ENCODE data around the gene ARID5A.

ARID5A gene

GRCh38 chr2:96594282-96594681 lies 57.7 kb downstream of the ARID5A start:
- in situ Hi-C loops (cut with HindIII; ENCODE audit: low sequenced_read_pairs): loop anchor here (10.0 kb wide), 1 partner anchor 221 kb away; the partner anchor contains the start of gene CNNM3

- in situ Hi-C loops (cut with HindIII; ENCODE audit: low sequenced_read_pairs): loop anchor here (10.0 kb wide), 1 partner anchor 220 kb away; the partner anchor contains the start of gene CNNM3
These were observed 58.2 kb downstream of the ARID5A start for GRCh38 chr2:96594691-96595152.

GRCh38 chr2:96596596-96596995 lies 60.0 kb downstream of the ARID5A start:
- in situ Hi-C loops (cut with HindIII; ENCODE audit: low sequenced_read_pairs): loop anchor here (10.0 kb wide), 1 partner anchor 218 kb away; the partner anchor contains the start of gene CNNM3

GRCh38 chr2:96599941-96600340 lies 63.4 kb downstream of the ARID5A start:
- in situ Hi-C loops (cut with HindIII; ENCODE audit: low sequenced_read_pairs): loop anchor here (10.0 kb wide), 1 partner anchor 215 kb away; the partner anchor contains the start of gene CNNM3

- in situ Hi-C loops (cut with HindIII; ENCODE audit: low sequenced_read_pairs): no loop called here
These were observed 65.1 kb downstream of the ARID5A start for GRCh38 chr2:96601382-96602292.
